Caki2 (cell line): ENCODE measurements around the gene MYBPC2. TPM values are rescaled to one million over a fixed set of nuclear protein-coding genes. Genes with fewer than 3 reads are reported as not detected.
"Not testable (repeated sequence)": the region's sequence is repeated elsewhere in the genome, so short reads cannot be mapped to it uniquely, and the experiment has no call there.

Experiments
- DNase-seq: peaks from one replicate; pipeline ENCODE4 v3.0.0-alpha.2; 2015; ENCODE audit warnings: low read depth
- in situ Hi-C: cut with HindIII; loops from 2 replicates; pipeline ENCODE4 v1.10.0; 2016; ENCODE audit warnings: low sequenced_read_pairs, low pct_unique_long_range_greater_than_20kb, mixed read lengths
- total RNA-seq: library from RNA; depleted of rRNA; stranded (reverse); fragments of >200 nt; shearing (Covaris generic); gene quantifications from 2 replicates; pipeline ENCODE4 v1.2.3, GENCODE V29; 2014; ENCODE audit warnings: low replicate concordance

Gene MYBPC2
- total RNA-seq, 1 experiment from 2014 or later, result not detected

DNA sequence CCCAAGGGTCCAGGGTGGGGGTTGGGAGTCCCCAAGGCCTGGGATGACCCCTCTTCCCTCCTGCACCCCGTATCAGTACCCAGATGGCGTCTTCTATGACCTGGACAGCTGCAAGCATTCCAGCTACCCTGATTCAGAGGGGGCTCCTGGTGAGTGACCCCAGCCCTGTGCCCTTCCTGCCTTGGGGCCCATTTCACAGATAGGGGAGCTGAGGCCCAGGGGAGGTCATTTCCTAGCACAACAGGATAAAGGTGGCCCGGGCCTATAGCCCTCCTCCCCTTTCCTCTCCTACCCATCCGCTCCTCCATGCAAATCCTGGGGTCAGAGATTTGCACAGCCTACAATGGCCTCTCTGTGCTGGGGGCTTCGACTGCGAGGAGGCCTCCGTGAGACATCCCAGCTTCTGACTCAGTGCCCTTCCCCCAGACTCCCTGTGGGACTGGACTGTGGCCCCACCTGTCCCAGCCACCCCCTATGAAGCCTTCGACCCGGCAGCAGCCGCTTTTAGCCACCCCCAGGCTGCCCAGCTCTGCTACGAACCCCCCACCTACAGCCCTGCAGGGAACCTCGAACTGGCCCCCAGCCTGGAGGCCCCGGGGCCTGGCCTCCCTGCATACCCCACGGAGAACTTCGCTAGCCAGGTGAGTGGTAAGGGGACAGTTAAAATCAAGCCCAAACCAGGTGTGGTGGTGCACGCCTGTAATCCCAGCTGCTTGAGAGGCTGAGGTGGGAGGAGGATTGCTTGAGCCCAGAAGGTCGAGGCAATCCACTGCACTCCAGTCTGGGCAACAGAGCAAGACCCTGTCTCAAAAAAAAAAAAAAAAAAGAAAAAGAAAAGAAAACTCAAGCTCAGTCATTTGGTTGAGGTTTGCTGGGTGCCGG lies 10.1 kb upstream of the MYBPC2 start:
- DNase-seq, result no peak
- in situ Hi-C loops, result no loop called here

DNA sequence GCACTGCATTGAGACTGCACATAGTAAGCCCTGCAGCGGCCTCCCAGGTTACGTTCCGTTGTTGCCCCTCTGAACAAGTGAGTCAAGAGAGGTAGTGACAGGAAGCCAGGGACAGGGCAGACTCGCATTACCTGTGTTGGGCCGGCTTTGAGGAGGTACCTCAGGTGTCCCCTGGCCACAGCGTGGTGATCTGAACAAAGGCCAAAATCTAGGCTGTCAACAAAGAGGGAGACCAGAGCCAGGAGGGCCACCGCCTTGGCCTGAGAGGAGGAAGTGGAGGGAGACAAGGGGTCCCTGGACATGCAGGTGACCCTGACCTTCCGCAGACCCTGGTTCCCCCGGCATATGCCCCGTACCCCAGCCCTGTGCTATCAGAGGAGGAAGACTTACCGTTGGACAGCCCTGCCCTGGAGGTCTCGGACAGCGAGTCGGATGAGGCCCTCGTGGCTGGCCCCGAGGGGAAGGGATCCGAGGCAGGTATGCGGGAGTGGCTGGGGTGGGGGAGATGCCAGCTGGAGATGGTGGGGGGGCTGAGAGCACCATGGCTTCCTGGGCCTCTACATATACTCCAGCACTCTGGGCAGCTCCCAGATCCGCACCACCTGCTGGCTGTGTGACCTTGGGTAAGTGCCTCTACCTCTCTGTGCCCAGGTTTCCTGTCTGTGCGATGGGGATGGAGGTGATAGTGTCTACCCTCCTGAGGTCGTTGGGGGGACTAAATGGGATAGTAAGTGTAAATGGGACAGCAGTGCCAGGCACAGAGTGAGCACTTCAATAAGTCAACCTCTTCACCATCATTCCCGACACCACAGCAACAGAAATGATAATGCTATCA lies 9.2 kb upstream of the MYBPC2 start:
- in situ Hi-C loops, result no loop called here
- DNase-seq, result no peak

- in situ Hi-C loops, result no loop called here
- DNase-seq, result no peak
Measured at GRCh38 chr19:50425581-50425980, 7.1 kb upstream of the MYBPC2 start.

DNA sequence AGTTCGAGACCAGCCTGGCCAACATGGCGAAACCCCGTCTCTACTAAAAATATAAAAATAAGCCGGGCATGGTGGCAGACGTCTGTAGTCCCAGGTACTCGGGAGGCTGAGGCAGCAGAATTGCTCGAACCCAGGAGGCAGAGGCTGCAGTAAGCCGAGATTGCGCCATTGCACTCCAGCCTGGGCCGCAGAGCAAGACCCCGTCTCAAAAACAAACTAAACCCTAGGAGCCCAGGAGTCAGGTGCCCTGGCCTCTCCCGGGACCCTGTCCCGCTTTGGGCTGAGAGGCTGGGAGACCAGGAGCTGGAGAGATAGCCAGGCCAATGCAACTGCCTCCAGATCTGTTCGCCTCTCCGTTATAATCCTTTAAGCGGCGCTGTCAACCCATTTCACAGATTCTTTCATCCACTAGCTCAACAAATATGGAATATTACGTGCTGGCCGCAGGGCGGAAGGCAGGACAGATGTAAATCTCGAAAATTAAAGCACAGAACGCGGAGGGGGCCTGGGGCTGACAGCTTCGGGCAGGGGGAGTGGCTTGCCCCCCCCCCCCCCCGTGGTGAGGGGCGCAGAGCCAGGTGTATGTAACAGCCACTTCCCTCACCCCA lies 5.3 kb upstream of the MYBPC2 start:
- in situ Hi-C loops, result no loop called here
- no peak for DNase-seq

DNA sequence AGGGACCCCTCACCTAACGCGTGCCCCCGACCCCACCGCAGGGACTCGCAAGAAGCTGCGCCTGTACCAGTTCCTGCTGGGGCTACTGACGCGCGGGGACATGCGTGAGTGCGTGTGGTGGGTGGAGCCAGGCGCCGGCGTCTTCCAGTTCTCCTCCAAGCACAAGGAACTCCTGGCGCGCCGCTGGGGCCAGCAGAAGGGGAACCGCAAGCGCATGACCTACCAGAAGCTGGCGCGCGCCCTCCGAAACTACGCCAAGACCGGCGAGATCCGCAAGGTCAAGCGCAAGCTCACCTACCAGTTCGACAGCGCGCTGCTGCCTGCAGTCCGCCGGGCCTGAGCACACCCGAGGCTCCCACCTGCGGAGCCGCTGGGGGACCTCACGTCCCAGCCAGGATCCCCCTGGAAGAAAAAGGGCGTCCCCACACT lies 4.7 kb upstream of the MYBPC2 start:
- DNase-seq, result peak; percentile 82
- in situ Hi-C loops, result no loop called here

- no peak for DNase-seq
- in situ Hi-C loops, result no loop called here
Measured at GRCh38 chr19:50428772-50429463, 3.8 kb upstream of the MYBPC2 start.

DNA sequence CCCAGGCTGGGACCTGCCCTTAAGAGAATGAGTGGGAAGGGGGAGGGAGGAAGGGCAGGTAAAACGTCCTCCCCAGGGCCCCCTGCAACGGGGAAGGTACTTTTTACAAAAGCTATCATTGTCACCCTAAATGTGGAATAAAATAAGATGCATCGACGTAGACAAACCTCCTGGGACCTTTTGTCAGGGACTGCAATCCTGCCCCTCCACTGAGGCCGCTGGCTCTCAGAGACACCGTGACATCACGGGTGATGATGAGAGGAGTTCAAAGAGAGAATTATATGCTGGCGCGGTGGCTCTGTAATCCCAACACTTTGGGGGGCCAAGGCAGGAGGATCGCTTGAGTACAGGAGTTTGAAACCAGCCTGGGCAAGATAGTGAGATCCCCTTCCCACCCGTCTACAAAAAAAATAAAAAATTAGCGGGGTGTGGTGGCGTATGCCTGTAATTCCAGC lies 1.8 kb upstream of the MYBPC2 start:
- DNase-seq, result no peak
- in situ Hi-C loops, result no loop called here

GRCh38 chr19:50431343-50432220 lies 1.1 kb upstream of the MYBPC2 start:
- peak; percentile 86 for DNase-seq
- in situ Hi-C loops, result no loop called here

DNA sequence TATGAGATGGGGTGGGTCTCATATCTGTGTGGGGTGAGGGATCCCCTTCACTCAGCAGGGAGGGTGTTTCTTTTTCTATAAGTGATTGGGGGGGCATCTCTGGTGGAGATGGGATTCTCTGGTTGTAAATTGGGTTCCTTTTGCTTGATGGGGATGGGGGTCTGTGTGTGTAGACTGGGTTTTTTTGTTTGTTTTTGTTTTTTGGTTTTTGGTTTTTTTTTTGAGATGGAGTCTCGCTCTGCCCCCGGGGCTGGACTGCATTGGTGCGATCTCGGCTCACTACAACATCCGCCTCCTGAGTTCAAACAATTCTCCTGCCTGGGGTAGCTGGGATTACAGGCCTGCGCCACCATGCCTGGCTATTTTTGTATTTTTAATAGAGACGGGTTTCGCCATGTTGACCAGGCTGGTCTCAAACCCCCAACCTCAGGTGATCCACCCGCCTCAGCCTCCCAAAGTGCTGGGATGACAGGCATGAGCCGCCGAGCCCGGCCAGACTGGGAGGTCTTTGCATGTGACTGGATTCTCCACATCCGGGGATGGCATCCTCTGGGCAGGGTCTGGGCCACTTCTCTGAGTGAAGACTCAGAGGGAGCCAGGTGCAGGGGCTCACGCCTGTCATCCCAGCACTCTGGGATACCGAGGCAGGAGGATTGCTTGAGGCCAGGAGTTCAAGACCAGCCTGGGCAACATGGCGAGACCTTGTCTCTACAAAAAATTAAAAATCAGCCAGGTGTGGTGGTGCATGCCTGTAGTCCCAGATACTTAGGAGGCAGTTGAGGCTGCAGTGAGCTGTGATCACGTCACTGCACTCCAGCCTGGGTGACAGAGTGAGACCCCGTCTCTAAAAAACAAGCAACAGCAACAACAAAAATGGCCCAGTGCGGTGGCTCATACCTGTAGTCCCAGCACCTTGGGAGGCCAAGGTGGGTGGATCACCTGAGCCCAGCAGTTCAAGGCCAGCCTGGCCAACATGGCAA lies 799 bp downstream of the MYBPC2 start:
- DNase-seq, result no peak
- in situ Hi-C loops, result no loop called here

DNA sequence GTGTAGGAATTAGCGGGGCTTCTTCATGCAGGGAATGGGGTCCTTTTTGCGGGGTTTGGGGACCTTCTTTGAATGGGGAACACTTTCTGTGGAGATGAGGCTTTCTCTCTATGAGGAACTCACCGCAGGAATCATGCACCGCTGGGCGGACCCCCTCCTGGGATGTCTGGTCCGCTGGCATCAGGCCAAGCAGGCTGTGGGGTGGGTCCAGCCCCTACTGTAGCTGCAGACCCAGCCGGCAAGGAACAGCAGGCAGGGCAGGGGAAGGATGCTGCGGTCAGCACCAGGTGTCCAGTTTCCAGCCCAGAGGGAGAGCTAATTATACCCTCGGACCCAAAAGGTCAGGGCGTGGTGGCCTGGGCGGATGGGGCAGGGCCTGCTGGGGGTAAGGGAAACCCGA lies 1.8 kb downstream of the MYBPC2 start:
- no peak for DNase-seq
- in situ Hi-C loops, result no loop called here

DNA sequence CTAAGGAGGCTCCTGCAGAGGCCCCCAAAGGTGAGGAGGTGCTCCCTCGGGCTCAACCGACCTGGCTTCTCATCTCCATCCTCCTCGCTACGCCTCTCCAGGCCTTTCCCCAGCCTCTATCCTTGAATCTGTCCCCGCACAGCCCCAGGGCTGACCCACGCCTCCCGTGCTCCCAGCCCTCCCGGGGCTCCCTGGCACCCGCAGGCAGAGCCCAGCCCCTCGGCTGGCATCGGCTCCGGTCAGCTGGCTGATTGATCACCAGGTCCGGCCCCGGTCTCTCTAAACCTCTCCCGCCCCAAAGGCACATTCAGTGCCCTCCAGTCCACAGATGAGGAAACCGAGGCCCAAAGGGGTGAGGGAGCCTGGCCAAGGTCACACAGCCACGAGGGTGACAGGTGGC lies 2.5 kb downstream of the MYBPC2 start:
- in situ Hi-C loops, result no loop called here
- DNase-seq, result no peak

DNA sequence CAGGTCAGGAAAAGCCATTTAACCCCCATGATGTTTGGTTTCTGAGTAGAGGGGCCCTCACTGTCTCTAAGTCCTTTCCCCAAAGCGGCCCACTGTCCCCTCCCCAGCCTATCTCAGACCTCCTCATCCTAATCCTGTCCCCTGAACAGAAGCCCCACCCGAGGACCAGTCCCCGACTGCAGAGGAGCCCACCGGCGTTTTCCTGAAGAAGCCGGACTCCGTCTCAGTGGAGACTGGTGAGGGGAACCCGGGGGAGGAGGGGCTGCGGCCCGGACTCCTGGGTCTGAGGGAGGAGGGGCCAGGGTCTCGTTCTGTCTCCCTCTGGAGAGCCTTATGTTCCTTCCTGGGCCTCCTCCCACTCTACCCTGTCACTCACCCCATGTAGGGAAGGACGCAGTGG lies 2.9 kb downstream of the MYBPC2 start:
- in situ Hi-C loops, result no loop called here

GRCh38 chr19:50437862-50438449 lies 5.3 kb downstream of the MYBPC2 start:
- in situ Hi-C loops, result no loop called here
- DNase-seq, result no peak

More for the DNA sequence above, 2.9 kb downstream of the MYBPC2 start:
- no peak for DNase-seq

GRCh38 chr19:50439130-50439529 lies 6.4 kb downstream of the MYBPC2 start:
- DNase-seq, in situ Hi-C loops: not testable (repeated sequence)

DNA sequence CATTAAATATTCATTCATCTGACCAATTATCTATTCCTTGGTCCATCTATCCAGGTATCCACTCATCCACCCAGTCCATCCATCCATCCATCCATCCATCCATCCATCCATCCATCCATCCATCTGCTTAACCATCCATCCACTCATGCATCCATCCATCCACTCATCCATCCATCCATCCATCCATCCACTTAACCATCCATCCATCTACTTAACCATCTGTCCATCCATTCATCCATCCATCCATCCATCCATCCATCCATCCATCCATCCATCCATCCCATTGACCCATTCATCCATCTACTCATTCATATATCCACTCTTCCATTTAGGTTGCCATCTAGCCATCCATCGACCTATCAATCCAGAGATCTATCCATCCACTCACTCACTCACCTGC lies 11.4 kb downstream of the MYBPC2 start:
- DNase-seq, result no peak
- in situ Hi-C loops, result no loop called here

- in situ Hi-C loops, result no loop called here
- DNase-seq, result no peak
Measured at GRCh38 chr19:50447053-50447452, 14.4 kb downstream of the MYBPC2 start.
